GM18499 (cell line): ENCODE data around the gene PNPLA1.

Experiments
- ATAC-seq: cut with Tn5 transposase; IDR thresholded peaks from one replicate; pipeline ENCODE4 v1.9.1; 2021; ENCODE audit warnings: moderate number of reproducible peaks; ENCODE audit not compliant: insufficient read depth, unreplicated experiment

The PNPLA1 gene, protein sequence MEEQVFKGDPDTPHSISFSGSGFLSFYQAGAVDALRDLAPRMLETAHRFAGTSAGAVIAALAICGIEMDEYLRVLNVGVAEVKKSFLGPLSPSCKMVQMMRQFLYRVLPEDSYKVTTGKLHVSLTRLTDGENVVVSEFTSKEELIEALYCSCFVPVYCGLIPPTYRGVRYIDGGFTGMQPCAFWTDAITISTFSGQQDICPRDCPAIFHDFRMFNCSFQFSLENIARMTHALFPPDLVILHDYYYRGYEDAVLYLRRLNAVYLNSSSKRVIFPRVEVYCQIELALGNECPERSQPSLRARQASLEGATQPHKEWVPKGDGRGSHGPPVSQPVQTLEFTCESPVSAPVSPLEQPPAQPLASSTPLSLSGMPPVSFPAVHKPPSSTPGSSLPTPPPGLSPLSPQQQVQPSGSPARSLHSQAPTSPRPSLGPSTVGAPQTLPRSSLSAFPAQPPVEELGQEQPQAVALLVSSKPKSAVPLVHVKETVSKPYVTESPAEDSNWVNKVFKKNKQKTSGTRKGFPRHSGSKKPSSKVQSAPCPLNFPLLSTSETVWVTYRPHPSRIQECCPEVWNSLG

DNA sequence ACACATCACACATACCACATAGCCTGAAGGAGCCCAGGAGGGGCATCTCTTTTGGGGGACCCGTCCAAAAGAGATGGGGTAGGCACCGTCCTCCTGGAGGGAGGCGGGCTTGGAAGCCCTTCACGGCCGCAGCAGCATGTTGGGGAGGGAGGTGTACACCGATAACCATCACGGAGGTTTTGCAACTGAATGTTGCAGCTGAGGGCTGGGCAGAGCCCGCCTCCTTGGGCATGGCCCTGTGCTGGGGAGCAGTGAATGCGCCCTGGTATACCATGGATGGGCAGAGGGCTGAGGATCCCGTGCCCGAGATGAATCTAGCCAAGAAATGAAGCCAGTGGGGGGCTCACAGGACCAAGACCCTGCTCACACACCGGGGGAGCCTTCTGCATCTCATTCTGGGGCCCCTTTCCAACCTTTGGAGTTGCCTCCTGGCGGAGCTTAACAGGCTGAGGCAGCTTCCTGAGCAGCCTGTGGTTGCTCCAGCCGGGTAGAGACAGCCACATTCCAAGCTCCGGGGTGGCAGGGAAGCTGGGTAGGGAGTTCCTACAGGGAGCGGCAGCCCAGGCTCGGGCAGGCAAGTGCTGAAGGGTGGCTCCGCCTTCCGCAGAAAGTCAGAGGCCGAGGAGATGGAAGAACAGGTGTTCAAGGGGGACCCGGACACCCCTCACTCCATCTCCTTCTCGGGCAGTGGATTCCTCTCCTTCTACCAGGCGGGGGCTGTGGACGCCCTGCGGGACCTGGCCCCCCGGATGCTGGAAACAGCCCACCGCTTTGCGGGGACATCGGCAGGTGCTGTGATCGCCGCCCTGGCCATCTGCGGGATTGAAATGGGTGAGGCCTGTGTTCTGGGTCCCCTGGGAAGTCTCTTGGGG lies at the start of gene PNPLA1:
Gene PNPLA1, plus strand, starts transcription at position 227 of the 872 bp plus-strand sequence. Its CDS starts 400 bp downstream, at position 627.
- no peak for ATAC-seq

DNA sequence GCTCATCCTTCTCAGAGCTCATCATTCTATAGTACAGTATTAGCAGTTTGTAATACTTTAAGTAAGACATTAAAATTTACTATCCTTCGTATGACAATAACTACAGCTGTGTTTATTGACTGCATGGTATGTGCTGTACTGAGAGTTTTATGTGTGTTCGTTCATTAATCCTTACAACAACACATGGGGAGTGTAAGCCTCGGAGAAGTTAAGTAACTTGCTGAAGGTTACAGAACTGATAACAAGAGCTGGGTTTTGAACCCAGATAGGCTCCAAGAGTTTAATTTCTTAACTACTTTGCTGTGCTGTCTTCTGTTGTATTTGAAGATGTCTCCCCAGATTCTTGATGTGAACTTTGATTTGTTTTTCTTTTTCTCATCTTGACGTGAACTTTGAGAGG lies 49.6 kb upstream of the PNPLA1 start:
- ATAC-seq = no peak

DNA sequence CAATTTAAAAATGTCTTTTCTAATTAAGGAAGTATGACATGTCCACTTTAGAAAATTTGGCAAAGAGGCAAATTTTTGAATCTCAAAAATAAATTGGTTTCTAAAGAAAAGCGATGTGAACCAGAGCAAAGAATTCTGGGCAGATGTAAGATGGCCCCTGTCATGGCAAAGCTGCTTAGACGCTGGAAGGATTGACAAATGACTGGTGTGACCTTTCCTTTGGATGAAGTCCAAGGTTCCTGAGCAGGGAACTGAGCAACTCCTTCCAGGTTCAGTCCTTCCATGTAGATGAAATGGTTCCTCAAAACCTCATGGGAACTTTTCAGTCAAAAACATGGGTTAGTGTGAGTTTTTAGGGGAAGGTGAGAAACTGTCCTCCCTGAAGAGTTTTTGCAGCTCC lies 48.2 kb upstream of the PNPLA1 start:
- no peak for ATAC-seq

DNA sequence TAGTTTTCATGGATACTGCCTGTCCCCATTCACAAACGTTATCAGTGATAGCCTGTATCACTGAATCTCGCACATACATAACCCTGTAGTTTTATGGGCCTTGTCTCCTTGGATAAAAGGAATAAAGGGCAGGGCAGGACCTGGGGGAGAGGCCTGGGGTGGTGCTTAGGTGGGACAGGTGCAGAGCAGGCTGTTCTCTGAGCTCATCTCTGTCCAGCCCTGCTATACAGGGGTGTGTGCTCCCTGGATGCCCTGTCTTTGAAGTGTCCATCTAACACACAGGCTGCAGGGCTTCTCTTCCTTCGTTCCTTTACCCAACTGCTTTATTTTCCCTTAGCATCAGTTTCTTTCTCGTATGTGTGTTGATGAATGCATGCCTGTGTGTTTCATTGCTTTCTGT lies 46.9 kb upstream of the PNPLA1 start:
- ATAC-seq = no peak

DNA sequence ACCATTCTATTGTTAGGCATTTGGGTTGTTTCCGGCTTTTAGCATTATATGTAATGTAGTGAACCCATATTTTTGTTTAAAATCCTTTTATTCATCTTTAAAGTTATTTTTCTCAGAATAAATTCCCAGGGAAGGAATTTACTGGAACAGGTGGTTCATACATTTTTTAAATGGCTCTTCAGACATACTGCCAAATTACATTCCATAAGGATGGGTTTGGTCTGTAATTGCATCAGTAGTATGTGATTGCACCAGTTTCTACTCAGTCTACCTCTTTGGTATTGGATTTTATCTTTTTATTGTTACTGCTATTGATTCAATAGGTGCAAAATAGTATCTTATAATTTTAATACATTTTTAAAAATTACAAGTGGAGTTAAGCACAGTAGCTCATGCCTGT lies 46.2 kb upstream of the PNPLA1 start:
- no peak for ATAC-seq

DNA sequence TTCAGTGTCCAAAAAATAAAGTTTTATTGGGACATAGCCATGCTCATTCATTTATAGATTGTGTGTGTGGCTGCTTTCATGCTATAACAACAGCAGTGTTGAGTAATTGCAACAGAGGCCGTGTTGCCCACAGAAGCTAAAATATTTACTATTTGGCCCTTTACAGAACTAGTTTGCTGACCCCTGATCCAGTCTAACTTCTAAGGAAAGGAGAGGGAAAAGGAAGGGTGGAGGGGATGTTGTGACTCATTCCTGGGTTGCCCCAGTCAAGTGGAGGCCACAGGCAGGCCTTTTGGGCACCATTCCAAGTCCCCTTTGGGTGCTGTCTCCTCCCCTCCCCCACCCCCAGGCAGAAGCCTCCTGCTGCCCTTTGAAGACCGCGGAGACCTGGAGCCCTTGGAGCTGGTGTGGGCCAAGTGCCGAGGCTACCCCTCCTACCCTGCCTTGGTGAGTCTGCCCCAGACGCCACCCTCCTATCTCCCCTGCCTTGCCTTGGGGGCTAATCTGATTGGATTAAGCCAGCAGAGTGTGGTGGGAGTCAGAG lies 44.9 kb upstream of the PNPLA1 start:
- ATAC-seq = no peak

DNA sequence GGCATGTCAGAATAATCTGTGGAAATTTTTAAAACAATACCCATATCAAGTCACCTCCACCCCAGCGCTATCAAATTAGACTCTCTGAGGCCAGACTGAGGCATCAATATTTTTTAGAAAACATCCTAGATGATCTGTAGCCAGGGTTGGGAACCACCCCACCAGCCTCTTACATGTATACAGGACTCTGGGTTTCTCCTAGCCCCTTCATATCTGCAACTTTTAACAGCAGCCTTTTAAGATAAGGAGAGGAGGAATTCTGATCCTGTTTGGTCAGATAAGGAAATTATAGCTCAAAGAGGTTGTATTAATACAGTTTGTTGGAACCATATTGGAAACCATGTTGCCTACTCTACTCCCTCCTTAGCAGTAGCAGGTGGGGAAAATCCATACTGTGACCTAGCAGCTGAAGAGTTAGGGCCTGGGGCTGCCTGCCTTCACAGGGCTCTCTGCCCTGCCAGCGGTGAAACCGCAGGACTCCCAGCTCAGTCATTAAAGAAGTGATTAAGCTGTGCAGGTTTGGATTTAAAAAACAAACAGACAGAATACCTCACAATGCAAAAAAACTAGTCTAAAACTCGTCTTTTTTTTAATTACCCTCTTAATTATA lies 43.3 kb upstream of the PNPLA1 start:
- no peak for ATAC-seq

DNA sequence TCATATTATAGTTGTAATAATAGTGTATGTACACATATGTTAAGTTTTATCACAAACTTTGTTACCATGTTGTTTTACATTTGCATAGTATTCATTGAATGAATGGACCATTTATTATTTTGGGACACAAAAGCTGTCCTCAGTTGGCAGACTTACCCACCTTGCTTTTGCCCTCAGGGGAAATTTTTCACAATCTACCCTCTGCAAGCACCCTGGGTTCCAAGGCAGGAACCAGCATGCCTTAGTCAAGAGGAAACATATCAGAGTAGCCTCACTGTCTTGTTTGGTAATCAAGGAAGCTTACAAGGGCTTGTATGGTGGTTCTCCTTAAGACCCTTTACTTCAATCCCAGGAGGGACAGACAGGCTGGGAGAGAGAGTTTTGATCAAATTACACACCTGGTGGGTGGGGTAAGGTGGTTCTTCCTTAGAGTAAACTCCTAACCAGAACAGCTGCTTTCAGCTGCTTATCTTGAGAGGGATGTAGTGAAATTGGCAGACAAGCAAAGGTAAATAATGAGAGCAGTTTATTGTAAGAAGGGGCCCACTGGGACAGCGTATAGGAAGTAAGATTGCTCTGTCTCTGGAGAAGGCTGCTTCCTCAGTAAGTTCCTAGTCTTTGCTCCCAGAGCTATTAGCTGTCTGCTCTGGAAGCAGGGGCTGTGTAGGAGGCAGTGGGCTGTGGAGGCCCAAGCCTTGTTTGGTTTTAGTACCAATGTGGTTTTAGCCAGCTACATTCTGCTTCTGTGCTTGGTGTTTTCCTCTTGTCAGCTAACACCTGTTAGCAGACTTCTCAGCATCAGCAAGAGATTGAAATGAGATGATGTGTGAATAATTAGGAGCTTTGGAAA lies 42.3 kb upstream of the PNPLA1 start:
- ATAC-seq = no peak

DNA sequence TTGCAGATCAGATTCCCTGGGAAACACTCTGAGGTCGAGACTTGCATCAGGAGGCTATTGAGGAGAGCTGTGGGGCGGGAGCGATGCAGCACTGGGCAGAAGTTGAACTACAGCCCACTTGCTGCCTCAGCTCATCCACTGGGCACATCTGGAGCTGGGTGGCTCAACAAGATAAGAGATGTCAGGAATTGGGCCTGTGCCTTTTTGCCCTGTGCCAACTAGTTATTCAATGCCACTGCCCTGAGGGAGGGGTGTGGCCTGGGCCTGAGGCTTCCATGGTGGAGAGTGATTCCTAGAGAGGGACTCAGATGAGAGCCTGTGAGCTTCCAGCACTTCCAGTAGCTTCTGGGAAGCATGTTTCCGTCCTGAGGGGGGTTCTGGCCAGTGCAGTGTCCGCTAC lies 40.6 kb upstream of the PNPLA1 start:
- no peak for ATAC-seq

DNA sequence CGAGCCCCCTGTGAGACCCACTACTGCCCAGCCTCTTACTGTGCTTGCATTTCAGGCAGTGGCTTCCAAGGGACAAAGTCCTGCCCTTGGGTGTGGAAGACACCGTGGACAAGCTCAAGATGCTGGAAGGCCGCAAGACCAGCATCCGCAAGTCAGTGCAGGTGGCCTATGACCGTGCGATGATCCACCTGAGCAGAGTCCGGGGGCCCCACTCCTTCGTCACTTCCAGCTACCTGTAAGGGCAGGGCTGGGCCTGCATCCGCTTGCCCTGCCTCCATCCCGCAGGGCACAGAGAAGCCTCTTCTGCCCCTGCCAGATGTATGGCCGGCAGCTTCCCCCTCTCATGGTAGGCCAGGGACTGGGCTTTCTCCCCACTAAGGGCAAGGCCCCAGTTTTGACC lies 39.5 kb upstream of the PNPLA1 start:
- no peak for ATAC-seq

DNA sequence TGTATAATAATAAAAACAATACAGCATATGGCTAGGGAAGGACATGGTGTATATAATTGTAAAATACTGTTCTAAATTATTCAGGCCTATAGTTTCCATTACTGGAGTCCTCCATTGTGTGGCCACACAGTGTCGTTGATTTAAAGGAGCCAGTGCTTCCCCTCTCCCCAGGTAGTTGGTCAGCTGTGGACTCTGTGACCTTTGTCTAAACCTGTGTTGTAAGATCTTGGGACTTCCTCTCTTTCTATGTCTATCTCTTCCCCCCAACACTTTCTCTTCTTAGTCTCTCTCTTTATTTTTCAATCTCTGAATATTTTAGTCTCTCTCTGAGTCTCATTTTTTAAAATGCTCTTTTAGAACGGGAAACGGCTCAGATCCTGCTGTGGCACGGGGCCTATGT lies 37.7 kb upstream of the PNPLA1 start:
- no peak for ATAC-seq

DNA sequence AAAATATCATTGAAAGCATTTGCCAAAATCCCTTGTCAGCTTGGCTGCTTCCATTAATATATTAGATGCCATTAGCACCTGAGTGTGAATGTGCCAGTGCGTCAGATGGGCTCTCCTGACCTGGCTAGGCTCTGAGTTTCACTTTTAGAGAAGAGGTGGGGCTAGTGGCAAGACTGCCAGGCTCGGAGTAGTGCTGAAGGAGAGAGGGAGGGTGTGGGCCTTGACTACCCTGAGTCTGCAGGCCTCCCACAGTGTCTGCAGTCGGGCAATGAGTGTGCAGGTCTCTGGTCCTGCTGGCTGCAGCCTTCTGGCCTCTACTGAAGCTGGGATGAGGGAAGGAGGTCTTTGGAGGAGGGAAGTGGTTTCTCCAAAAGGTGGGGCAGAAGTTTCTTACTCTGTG lies 34.6 kb upstream of the PNPLA1 start:
- ATAC-seq = no peak

DNA sequence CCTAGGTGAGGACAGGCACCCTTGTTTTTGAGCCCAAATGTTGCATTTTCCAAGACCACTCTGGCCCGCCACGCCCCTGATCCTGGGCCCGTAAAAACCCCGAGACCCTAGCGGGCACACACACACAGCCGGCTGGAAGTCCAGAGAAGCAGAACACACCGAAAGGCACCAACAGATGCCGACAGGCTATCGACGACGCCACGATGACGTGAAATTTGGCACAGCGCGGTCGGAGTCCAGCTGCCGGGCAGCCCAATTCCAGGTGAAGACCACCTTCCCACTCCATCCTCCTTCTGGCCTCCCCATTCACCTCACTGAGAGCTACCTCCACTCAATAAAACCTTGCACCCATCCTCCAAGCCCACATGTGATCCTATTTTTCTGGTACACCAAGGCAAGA lies 34.0 kb upstream of the PNPLA1 start:
- no peak for ATAC-seq

DNA sequence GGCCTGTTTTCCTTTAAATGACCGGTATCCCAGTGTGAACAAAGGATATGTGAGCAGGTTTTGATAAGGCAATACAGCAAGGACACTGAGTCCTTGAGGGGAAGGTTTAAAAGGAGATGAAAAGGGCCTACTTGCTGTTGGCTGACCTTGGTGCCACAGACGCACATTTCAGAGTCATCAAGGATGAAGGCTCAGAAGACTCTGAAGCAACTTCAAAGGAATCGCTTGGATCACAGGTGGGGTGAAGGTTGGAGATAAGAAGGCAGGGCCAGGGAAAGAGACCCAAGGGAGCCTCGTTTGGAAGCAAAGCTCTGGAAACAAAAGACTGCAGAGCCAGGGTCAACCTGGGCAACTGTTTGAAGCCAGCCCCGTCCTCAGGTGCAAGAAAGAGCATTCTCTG lies 30.1 kb upstream of the PNPLA1 start:
- no peak for ATAC-seq

DNA sequence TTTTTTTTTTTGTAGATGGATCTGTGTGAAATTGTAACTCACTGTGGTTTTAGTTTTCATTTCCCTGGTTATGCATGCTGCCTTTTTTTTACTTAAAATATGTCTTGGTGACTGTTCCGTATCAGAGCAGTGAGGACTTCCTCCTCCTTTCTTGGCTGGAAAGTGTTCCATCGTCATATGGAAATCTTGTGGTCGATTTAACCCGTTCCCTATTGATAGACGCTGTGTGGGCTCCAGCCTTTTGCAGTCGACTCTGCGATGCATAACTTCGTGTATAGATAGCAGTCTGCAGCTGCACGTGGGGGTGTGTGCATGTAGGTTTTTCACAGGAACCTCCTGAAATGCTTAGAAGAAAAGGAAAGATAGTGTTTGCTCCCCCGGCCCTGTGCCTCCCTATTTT lies 28.1 kb upstream of the PNPLA1 start:
- no peak for ATAC-seq

DNA sequence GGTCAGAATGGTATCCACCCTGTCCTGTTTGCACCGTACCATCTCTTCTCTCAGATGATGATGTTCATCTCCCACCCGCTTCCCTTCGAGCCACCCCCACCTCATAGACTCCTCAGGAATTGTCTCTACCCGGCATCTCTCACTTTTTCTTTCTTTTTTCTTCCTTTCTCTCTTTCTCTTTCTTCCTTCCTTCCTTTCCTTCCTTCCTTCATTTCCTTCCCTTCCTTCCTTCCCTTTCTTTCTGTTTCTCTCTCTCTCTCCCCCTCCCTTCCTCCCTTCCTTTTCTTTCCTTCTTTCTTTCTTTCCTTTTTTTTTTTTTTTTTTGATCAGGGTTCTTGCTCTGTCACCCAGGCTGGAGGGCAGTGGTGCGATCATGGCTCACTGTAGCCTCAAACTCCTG lies 27.7 kb upstream of the PNPLA1 start:
- no peak for ATAC-seq

DNA sequence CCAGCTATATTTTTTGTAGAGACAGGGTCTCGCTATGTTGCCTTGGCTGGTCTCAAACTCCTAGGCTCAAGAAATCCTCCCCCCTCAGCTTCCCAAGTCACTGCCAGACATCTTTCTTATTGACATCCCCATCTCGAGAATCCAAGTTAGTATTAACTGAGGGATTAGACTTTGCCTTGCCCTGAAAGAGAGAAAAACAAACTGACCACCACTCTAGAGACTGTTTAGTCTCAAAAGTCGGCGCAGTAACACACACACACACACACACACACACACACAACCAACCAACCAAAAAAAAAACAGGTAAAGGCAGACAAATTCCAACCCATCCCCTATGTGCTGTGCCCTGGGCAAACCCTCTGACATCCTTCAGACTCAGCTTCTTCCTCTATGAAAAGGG lies 27.2 kb upstream of the PNPLA1 start:
- no peak for ATAC-seq

DNA sequence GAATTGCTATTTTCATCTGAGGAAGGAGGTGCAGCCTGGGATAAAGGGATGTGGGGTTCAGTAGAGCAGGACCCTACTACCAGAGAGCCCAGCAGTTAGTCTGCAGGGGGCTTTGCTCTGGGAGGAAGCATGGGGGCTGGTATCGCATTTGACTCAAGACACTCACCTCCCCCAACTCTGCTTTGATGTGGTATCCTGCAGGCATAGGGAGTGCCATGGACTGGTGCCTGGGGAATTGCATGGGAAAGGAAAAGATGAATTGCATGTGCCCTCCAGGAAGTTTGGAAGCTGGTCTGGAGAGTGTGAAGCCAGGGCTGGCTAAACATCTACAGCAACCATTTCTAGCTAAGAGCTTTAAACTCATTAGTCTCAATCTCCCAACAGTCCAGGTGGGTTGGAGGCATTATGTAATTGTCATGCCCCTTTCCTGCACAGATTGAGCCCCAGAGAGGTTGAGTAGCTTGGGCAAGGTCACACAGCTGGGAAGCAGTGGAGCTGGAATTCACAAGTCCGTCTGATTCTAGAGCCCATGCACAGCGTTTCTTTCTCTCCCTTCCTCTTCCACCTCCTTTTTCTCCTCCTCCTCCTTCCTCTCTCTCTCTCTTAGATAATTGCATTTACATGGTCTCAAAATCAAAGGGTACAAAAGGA lies 26.2 kb upstream of the PNPLA1 start:
- ATAC-seq = no peak

DNA sequence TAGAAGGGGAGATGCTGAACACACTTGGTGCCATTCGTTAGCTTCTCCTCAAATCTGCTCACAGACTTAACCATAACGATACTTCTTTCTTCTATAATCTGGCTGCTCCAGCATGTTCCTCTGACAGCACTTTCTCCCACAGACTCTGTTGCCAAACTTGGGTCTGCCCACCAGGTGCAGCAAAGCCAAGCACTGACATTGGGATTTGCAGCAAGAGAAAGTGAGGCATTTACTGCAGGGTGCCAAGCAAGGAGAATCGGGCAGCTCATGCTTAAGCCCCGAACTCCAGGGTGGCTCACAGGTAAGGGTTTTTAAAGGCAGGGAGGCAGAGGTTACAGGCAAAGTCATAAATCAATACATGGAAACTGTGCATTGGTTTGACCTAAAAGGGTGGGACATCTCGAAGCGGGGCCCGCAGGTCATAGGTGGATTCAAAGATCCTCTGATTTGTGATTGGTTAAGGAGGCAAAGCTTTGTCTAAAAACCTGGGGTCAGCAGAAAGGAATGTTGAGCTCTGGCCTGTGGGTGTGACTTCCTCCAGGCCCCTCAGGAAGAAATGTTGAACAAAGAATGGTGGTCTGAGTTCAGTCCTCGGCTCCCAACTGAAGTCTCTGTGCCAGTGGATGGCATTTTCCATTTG lies 25.1 kb upstream of the PNPLA1 start:
- ATAC-seq = no peak
